Keratinocyte (primary cell): ENCODE measurements around the gene CACNB2. TPM values are rescaled to one million over a fixed set of nuclear protein-coding genes. Genes with fewer than 3 reads are reported as not detected.

Source experiments
- DNase-seq: peaks from one replicate; pipeline ENCODE4 v3.0.0-alpha.2; 2011; ENCODE audit warnings: low read depth, missing footprints, low spot score
- FAIRE-seq: peaks from 2 replicates; lab custom pipeline; 2011; peaks lifted over from hg19 to GRCh38; lab: Jason Lieb, UNC
- H2AFZ ChIP-seq: 2 replicates; pipeline ENCODE4 v1.6.0; 2012; ENCODE audit warnings: low read length, control low read depth, inconsistent platforms; ENCODE audit not compliant: control insufficient read depth
- H3K27ac ChIP-seq: 2 replicates; pipeline ENCODE4 v1.5.1; 2011; ENCODE audit warnings: low read length; ENCODE audit not compliant: control insufficient read depth, insufficient read depth
- H3K27me3 ChIP-seq: 3 replicates; pipeline ENCODE4 v1.6.0; 2011; ENCODE audit warnings: low read length; ENCODE audit not compliant: control insufficient read depth, insufficient read depth; ENCODE audit errors: extremely low read depth
- H3K36me3 ChIP-seq, 2 experiments: 2 replicates in 1 of 2; 3 replicates in 1 of 2; pipeline ENCODE4 v1.5.1; 2011; ENCODE audit warnings: low read length in 2 of 2, mild to moderate bottlenecking in 1 of 2; ENCODE audit not compliant: control insufficient read depth in 2 of 2, insufficient read depth in 2 of 2; ENCODE audit errors: extremely low read depth in 1 of 2
- H3K4me1 ChIP-seq: 3 replicates; pipeline ENCODE4 v1.5.1; 2011; ENCODE audit warnings: low read length; ENCODE audit not compliant: control insufficient read depth, insufficient read depth; ENCODE audit errors: extremely low read depth
- H3K4me2 ChIP-seq: 3 replicates; pipeline ENCODE4 v1.6.0; 2011; ENCODE audit warnings: low read depth, low read length; ENCODE audit not compliant: control insufficient read depth, insufficient read depth; ENCODE audit errors: extremely low read depth
- H3K4me3 ChIP-seq, 3 experiments: fragments of 200-600 bp in 1 of 3; sonication (generic) in 1 of 3; 2 replicates in 2 of 3; 3 replicates in 1 of 3; pipeline ENCODE4 v1.5.1; 2011 to 2016; ENCODE audit warnings: low read length in 3 of 3, mild to moderate bottlenecking in 3 of 3, control low read depth in 2 of 3, inconsistent platforms in 1 of 3, low read depth in 1 of 3, mixed read lengths in 1 of 3, mixed run types in 1 of 3, moderate library complexity in 1 of 3; ENCODE audit not compliant: control insufficient read depth in 2 of 3, insufficient read depth in 2 of 3; ENCODE audit errors: extremely low read depth in 1 of 3
- H3K79me2 ChIP-seq: 2 replicates; pipeline ENCODE4 v1.6.0; 2012; ENCODE audit warnings: low read length; ENCODE audit not compliant: control insufficient read depth, insufficient read depth
- H3K9ac ChIP-seq: 3 replicates; pipeline ENCODE4 v1.6.0; 2011; ENCODE audit warnings: low read length; ENCODE audit not compliant: control insufficient read depth, insufficient read depth; ENCODE audit errors: extremely low read depth
- H3K9me1 ChIP-seq: 3 replicates; pipeline ENCODE4 v1.6.0; 2011; ENCODE audit warnings: low read length; ENCODE audit not compliant: control insufficient read depth, insufficient read depth; ENCODE audit errors: extremely low read depth
- H3K9me3 ChIP-seq: 2 replicates; pipeline ENCODE4 v1.5.1; 2012; ENCODE audit warnings: low read depth, low read length; ENCODE audit not compliant: control insufficient read depth
- H4K20me1 ChIP-seq: 3 replicates; pipeline ENCODE4 v1.6.0; 2011; ENCODE audit warnings: low read length; ENCODE audit not compliant: control insufficient read depth, insufficient read depth; ENCODE audit errors: extremely low read depth
- EZH2 ChIP-seq: IDR thresholded peaks from one replicate; pipeline ENCODE4 v1.6.1; 2012; ENCODE audit warnings: inconsistent platforms, mild to moderate bottlenecking, low read length, moderate library complexity
- dilution Hi-C: fragments of 300-500 bp; cut with MboI; formaldehyde crosslinking; loops from one replicate; pipeline ENCODE4 v1.7.0; 2020; ENCODE audit warnings: low sequenced_read_pairs; ENCODE audit not compliant: extremely low pct_ligation_motif_present
- polyA plus RNA-seq, 5 experiments: library from polyadenylated mRNA; depleted of rRNA in 3 of 5; stranded (reverse) in 3 of 5; stranded (forward) in 1 of 5; unstranded in 1 of 5; fragments of >200 nt; gene quantifications; 1 replicate in 1 of 5; 2 replicates in 3 of 5; 3 replicates in 1 of 5; pipeline versions ENCODE4 v1.2.1 to v1.2.3, GENCODE V29; 2011 to 2012; ENCODE audit warnings: missing spikeins in 2 of 5, low read depth in 1 of 5, low replicate concordance in 1 of 5
- TF ChIP-seq, protein P1 (sequence below), 3 experiments: IDR thresholded peaks in 1 of 3; conservative IDR thresholded peaks in 1 of 3; optimal IDR thresholded peaks in 1 of 3; 2 replicates in 2 of 3; 3 replicates in 1 of 3; pipeline versions ENCODE3 to v1.5.1; 2011; ENCODE audit warnings: low read length in 3 of 3, mild to moderate bottlenecking in 3 of 3, moderate library complexity in 2 of 3, control low read depth in 1 of 3, inconsistent platforms in 1 of 3; ENCODE audit not compliant: insufficient read depth in 2 of 3; ENCODE audit errors: extremely low read depth in 1 of 3

Gene CACNB2
- polyA plus RNA-seq, 1 donor (not counting 4 experiments of a cell fraction or from before 2014, with no cell fraction given), result 0.03 TPM

DNA sequence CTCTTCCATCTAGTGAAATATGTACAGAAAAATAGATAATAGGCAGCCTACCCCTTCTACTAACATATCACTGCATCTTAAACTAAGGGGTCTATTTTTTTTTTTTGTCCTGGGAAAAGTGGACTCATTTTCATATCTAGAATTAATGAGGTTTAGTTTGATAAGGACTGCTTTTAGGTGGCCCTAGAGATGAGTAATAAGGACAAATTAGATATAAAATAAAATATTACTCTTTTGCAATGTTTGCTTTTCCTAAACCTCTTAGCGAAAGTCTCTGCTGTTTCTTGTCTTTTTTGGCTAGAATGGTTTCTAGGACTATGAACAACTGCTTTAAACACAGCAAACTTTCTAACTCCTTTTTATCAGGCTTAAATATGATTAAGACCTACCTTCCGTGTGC lies 83.7 kb downstream of the CACNB2 start:
- Histone ChIP-seq H3K79me2 (no peaks in the 10 kb centered on the region), H2AFZ (no peak overlapping the region), H4K20me1 (no peaks in the 10 kb centered on the region), H3K4me1 (peaks cover 5% of the 10 kb centered on the region), H3K9ac (no peak overlapping the region), H3K4me3 (no peak overlapping the region), H3K9me3 (no peaks in the 10 kb centered on the region), H3K27me3 (no peaks in the 10 kb centered on the region), H3K9me1 (no peaks in the 10 kb centered on the region), H3K36me3 (no peaks in the 10 kb centered on the region), H3K4me2 (no peak overlapping the region), H3K27ac (no peak overlapping the region)
- TF ChIP-seq, protein P1, sequence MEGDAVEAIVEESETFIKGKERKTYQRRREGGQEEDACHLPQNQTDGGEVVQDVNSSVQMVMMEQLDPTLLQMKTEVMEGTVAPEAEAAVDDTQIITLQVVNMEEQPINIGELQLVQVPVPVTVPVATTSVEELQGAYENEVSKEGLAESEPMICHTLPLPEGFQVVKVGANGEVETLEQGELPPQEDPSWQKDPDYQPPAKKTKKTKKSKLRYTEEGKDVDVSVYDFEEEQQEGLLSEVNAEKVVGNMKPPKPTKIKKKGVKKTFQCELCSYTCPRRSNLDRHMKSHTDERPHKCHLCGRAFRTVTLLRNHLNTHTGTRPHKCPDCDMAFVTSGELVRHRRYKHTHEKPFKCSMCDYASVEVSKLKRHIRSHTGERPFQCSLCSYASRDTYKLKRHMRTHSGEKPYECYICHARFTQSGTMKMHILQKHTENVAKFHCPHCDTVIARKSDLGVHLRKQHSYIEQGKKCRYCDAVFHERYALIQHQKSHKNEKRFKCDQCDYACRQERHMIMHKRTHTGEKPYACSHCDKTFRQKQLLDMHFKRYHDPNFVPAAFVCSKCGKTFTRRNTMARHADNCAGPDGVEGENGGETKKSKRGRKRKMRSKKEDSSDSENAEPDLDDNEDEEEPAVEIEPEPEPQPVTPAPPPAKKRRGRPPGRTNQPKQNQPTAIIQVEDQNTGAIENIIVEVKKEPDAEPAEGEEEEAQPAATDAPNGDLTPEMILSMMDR (optimal IDR thresholded peaks at IDR 0.05 in 1 of 3, IDR thresholded peaks at IDR 0.05 in 1 of 3, conservative IDR thresholded peaks at IDR 0.05 in 1 of 3; ENCODE audit: extremely low read depth in 1 of 3, insufficient read depth in 2 of 3, low read length in 3 of 3), result no peak
- no peak for TF ChIP-seq EZH2
- no peak for FAIRE-seq
- no peak for DNase-seq
- dilution Hi-C loops, result no loop called here

DNA sequence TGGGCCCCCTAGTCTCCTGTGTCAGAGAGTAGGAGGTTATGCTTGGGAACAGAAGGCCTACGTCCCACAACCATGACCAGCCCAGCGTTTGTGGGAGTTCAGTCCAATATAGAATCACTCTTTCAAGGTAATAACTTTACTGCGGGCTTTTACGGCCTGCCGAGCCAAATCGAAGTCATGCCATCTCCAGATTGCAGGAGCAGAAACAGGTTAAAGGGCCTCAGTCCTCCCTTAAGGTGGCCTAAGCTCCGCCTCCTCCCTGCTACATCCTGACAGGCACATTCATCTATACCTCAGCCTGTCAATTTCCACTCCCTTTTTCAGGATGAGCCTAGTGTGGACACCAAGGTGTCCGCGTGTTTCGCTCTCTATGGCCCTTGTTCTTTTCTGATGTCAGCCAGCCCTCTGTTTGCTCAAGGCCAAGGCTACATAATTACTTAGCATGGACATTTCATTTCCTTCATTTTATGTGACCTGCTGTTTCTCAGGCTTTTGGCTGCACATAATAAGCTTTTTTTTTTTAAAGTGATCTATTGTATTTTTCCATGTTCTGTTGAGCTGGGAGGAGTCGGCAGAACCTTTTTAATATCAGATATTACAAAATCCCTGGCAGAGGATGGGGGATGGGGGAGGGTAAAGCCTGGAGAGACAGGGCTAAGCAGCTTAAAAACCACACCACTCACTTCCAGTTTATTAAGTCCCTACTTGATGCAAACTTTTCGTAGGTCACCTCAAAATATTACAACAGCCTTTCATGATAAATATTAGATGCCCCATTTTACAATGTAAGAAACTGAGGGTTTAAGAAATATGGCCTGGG lies 84.6 kb downstream of the CACNB2 start:
- no peak overlapping the region for H3K4me3 ChIP-seq
- no peak for TF ChIP-seq EZH2
- TF ChIP-seq, protein P1 (optimal IDR thresholded peaks at IDR 0.05 in 1 of 3, IDR thresholded peaks at IDR 0.05 in 1 of 3, conservative IDR thresholded peaks at IDR 0.05 in 1 of 3; ENCODE audit: extremely low read depth in 1 of 3, insufficient read depth in 2 of 3, low read length in 3 of 3), result no peak
- DNase-seq (no peak), FAIRE-seq (no peak)
- H3K36me3 ChIP-seq, result no peaks in the 10 kb centered on the region
- dilution Hi-C loops, result no loop called here
- no peak overlapping the region for H3K4me2 ChIP-seq
- H3K4me1 ChIP-seq, result peaks cover 3% of the 10 kb centered on the region
- H3K27ac ChIP-seq, result no peak overlapping the region
- H3K9me3 ChIP-seq, result no peaks in the 10 kb centered on the region
- H3K79me2 ChIP-seq, result no peaks in the 10 kb centered on the region
- no peaks in the 10 kb centered on the region for H3K27me3 ChIP-seq
- H4K20me1 ChIP-seq, result no peaks in the 10 kb centered on the region
- no peak overlapping the region for H2AFZ ChIP-seq
- no peaks in the 10 kb centered on the region for H3K9me1 ChIP-seq
- H3K9ac ChIP-seq, result no peak overlapping the region
